Measurements from ENCODE around the gene CPT1A.

CPT1A gene

DNA sequence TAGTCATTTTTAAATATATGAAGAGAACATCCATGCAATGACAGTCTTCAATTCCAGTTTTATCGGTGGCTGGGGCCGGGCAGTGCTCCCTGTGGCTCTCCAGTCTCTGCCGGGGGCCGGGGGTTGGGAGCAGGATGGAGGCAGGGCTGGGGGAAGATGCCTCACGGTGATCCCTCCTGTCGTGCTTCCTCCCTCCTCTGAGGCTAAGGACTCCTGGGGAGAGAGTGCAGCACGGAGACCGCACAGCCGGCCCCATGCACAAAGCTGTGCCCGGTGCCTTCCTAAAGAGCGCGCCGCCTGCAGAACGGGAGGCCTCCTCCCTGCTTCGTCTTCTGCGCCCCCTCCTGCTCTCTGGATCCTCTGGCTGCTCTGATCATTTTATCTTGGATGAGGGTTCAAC, 136.8 kb downstream of the CPT1A start:
- TF ChIP-seq, protein P1, sequence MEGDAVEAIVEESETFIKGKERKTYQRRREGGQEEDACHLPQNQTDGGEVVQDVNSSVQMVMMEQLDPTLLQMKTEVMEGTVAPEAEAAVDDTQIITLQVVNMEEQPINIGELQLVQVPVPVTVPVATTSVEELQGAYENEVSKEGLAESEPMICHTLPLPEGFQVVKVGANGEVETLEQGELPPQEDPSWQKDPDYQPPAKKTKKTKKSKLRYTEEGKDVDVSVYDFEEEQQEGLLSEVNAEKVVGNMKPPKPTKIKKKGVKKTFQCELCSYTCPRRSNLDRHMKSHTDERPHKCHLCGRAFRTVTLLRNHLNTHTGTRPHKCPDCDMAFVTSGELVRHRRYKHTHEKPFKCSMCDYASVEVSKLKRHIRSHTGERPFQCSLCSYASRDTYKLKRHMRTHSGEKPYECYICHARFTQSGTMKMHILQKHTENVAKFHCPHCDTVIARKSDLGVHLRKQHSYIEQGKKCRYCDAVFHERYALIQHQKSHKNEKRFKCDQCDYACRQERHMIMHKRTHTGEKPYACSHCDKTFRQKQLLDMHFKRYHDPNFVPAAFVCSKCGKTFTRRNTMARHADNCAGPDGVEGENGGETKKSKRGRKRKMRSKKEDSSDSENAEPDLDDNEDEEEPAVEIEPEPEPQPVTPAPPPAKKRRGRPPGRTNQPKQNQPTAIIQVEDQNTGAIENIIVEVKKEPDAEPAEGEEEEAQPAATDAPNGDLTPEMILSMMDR (IDR thresholded peaks at IDR 0.05; ENCODE audit: extremely low read depth, insufficient read depth, missing control alignments) = no peak
- in situ Hi-C loops (cut with MboI; ENCODE audit: low pct_unique_long_range_greater_than_20kb, low sequenced_read_pairs, unreplicated experiment) = no loop called here
- DNase-seq (ENCODE audit: low spot score) = no peak

Measured in GM13977 (cell line).